Neural cell (in vitro differentiated cells): ENCODE data around the gene VPS13D.

Experiments used
- CTCF ChIP-seq: fragments of 450-650 bp; IDR thresholded peaks from 2 replicates; pipeline ENCODE4 v1.5.1; 2014; ENCODE audit warnings: antibody characterized with exemption, mild to moderate bottlenecking, moderate library complexity; ENCODE audit not compliant: poor library complexity, severe bottlenecking
- EP300 ChIP-seq: fragments of 450-650 bp; conservative IDR thresholded peaks from 2 replicates; pipeline ENCODE4 v1.6.1; 2014; ENCODE audit warnings: antibody characterized with exemption, mild to moderate bottlenecking, moderate library complexity; ENCODE audit not compliant: poor library complexity, severe bottlenecking
- EZH2 ChIP-seq: fragments of 200-600, 300-800 bp; shearing (Covaris generic), sonication (generic); IDR thresholded peaks from 2 replicates; pipeline ENCODE4 v1.6.1; 2014; ENCODE audit warnings: antibody characterized with exemption, low read length, borderline replicate concordance, mild to moderate bottlenecking; ENCODE audit not compliant: insufficient read depth, poor library complexity, severe bottlenecking
- MXI1 ChIP-seq: fragments of 450-650 bp; conservative IDR thresholded peaks from 2 replicates; pipeline ENCODE4 v1.6.1; 2014; ENCODE audit warnings: antibody characterized with exemption, mild to moderate bottlenecking; ENCODE audit not compliant: poor library complexity, severe bottlenecking
- POLR2AphosphoS5 ChIP-seq: IDR thresholded peaks from 2 replicates; pipeline ENCODE4 v1.6.1; 2012
- TAF1 ChIP-seq: IDR thresholded peaks from 2 replicates; pipeline ENCODE4 v1.6.1; 2012; ENCODE audit warnings: low read depth

GRCh38 chr1:12547586-12548225, 317.9 kb downstream of the VPS13D start:
- no peak for TF ChIP-seq CTCF
- TF ChIP-seq EZH2 = no peak
- TF ChIP-seq EP300 = no peak
- no peak for TF ChIP-seq MXI1
- no peak for TF ChIP-seq POLR2AphosphoS5
- no peak for TF ChIP-seq TAF1
